Measurements from ENCODE around the gene INPP5D. TPM values are rescaled to one million over a fixed set of nuclear protein-coding genes. Genes with fewer than 3 reads are reported as not detected.

Gene INPP5D
- total RNA-seq, 3 donors from 2014 or later = 18.4 to 20.3 (median 20.0) TPM

- Histone ChIP-seq H3K36me3 (no peaks in the 10 kb centered on the region), H3K4me3 (no peak overlapping the region), H3K27me3 (no peaks in the 10 kb centered on the region), H3K9me3 (peaks cover 0 to 13% of the 10 kb centered on the region in 2 donors), H3K4me1 (no peaks in the 10 kb centered on the region), H3K27ac (no peak overlapping the region)
- intact Hi-C loops (cut with DNase I; ENCODE audit: low total_unique reads) = no loop called here
- TF ChIP-seq CTCF (IDR thresholded peaks at IDR 0.05) = no peak
- no peak for TF ChIP-seq POLR2A (IDR thresholded peaks at IDR 0.05)
- no peak for TF ChIP-seq POLR2AphosphoS5 (IDR thresholded peaks at IDR 0.05)
- DNase-seq (ENCODE audit: low spot score in 2 of 2) = no peak
Measured at GRCh38 chr2:233020454-233020853, 39.7 kb upstream of the INPP5D start.

GRCh38 chr2:233021771-233022170, 38.4 kb upstream of the INPP5D start:
- Histone ChIP-seq H3K4me1 (no peaks in the 10 kb centered on the region), H3K4me3 (no peak overlapping the region), H3K27ac (no peak overlapping the region), H3K36me3 (no peaks in the 10 kb centered on the region), H3K9me3 (peaks cover 0 to 13% of the 10 kb centered on the region in 2 donors), H3K27me3 (no peaks in the 10 kb centered on the region)
- intact Hi-C loops (cut with DNase I; ENCODE audit: low total_unique reads) = no loop called here
- no peak for DNase-seq (ENCODE audit: low spot score in 2 of 2)
- TF ChIP-seq CTCF (IDR thresholded peaks at IDR 0.05) (no peak), POLR2A (IDR thresholded peaks at IDR 0.05) (no peak), POLR2AphosphoS5 (IDR thresholded peaks at IDR 0.05) (no peak)

- no peak for DNase-seq (ENCODE audit: low spot score in 2 of 2)
- no peaks in the 10 kb centered on the region for H3K27me3 ChIP-seq
- H3K4me1 ChIP-seq = no peaks in the 10 kb centered on the region
- intact Hi-C loops (cut with DNase I; ENCODE audit: low total_unique reads) = no loop called here
- peaks cover 0 to 8% of the 10 kb centered on the region in 2 donors for H3K9me3 ChIP-seq
- no peak overlapping the region for H3K27ac ChIP-seq
- no peak for TF ChIP-seq CTCF (IDR thresholded peaks at IDR 0.05)
- TF ChIP-seq POLR2AphosphoS5 (IDR thresholded peaks at IDR 0.05) = no peak
- no peak for TF ChIP-seq POLR2A (IDR thresholded peaks at IDR 0.05)
- H3K4me3 ChIP-seq = no peak overlapping the region
- no peaks in the 10 kb centered on the region for H3K36me3 ChIP-seq
Measured at GRCh38 chr2:233022561-233022960, 37.6 kb upstream of the INPP5D start.

- Histone ChIP-seq H3K4me3 (no peak overlapping the region), H3K9me3 (peaks cover 0 to 2% of the 10 kb centered on the region in 2 donors), H3K27ac (no peak overlapping the region), H3K36me3 (no peaks in the 10 kb centered on the region), H3K4me1 (no peaks in the 10 kb centered on the region), H3K27me3 (no peaks in the 10 kb centered on the region)
- DNase-seq (ENCODE audit: low spot score in 2 of 2) = no peak
- TF ChIP-seq CTCF (IDR thresholded peaks at IDR 0.05) (no peak), POLR2AphosphoS5 (IDR thresholded peaks at IDR 0.05) (no peak), POLR2A (IDR thresholded peaks at IDR 0.05) (no peak)
- intact Hi-C loops (cut with DNase I; ENCODE audit: low total_unique reads) = no loop called here
Measured at GRCh38 chr2:233023007-233023760, 37.0 kb upstream of the INPP5D start.

- H3K4me1 ChIP-seq = no peaks in the 10 kb centered on the region
- intact Hi-C loops (cut with DNase I; ENCODE audit: low total_unique reads) = no loop called here
- H3K27me3 ChIP-seq = no peaks in the 10 kb centered on the region
- H3K4me3 ChIP-seq = no peak overlapping the region
- no peak for DNase-seq (ENCODE audit: low spot score in 2 of 2)
- TF ChIP-seq POLR2A (IDR thresholded peaks at IDR 0.05) (no peak), CTCF (IDR thresholded peaks at IDR 0.05) (no peak), POLR2AphosphoS5 (IDR thresholded peaks at IDR 0.05) (no peak)
- no peak overlapping the region for H3K27ac ChIP-seq
- H3K36me3 ChIP-seq = no peaks in the 10 kb centered on the region
- H3K9me3 ChIP-seq = no peaks in the 10 kb centered on the region
Measured at GRCh38 chr2:233023761-233024410, 36.3 kb upstream of the INPP5D start.
